ENCODE results near the gene CARMIL1.

Gene CARMIL1

GRCh38 chr6:25449774-25450173 lies 170.6 kb downstream of the CARMIL1 start (continued):
- TF ChIP-seq CREB5 (CRISPR knock-in tag; IDR thresholded peaks at IDR 0.05; ENCODE audit: low read depth) = no peak
- TF ChIP-seq SNAI2 (CRISPR knock-in tag; IDR thresholded peaks at IDR 0.05) = no peak
- TF ChIP-seq ZNF565 (CRISPR knock-in tag; conservative IDR thresholded peaks at IDR 0.05; ENCODE audit: low read depth) = no peak
- TF ChIP-seq PPARA (CRISPR knock-in tag; IDR thresholded peaks at IDR 0.05; ENCODE audit: borderline replicate concordance) = no peak
- TF ChIP-seq ARNTL (CRISPR knock-in tag; IDR thresholded peaks at IDR 0.05; ENCODE audit: borderline replicate concordance, low read depth) = no peak
- TF ChIP-seq POU6F1 (CRISPR knock-in tag; IDR thresholded peaks at IDR 0.05; ENCODE audit: borderline replicate concordance, low read depth) = no peak
- TF ChIP-seq ZNF70 (CRISPR knock-in tag; IDR thresholded peaks at IDR 0.05) = no peak
- TF ChIP-seq BACH2 (CRISPR knock-in tag; IDR thresholded peaks at IDR 0.05; ENCODE audit: borderline replicate concordance) = no peak

- no peak for TF ChIP-seq TOX (CRISPR knock-in tag; IDR thresholded peaks at IDR 0.05; ENCODE audit: borderline replicate concordance)
- no peak for TF ChIP-seq BACH2 (CRISPR knock-in tag; IDR thresholded peaks at IDR 0.05; ENCODE audit: borderline replicate concordance)
- TF ChIP-seq ISL1 (CRISPR knock-in tag; IDR thresholded peaks at IDR 0.05) = no peak
- no peak for TF ChIP-seq PPARA (CRISPR knock-in tag; IDR thresholded peaks at IDR 0.05; ENCODE audit: borderline replicate concordance)
- no peak for TF ChIP-seq ZFP30 (CRISPR knock-in tag; IDR thresholded peaks at IDR 0.05)
- no peak for TF ChIP-seq ZNF8 (CRISPR knock-in tag; IDR thresholded peaks at IDR 0.05)
- no peak for TF ChIP-seq POU6F1 (CRISPR knock-in tag; IDR thresholded peaks at IDR 0.05; ENCODE audit: borderline replicate concordance, low read depth)
- no peak for TF ChIP-seq SNAI2 (CRISPR knock-in tag; IDR thresholded peaks at IDR 0.05)
- TF ChIP-seq ZNF565 (CRISPR knock-in tag; conservative IDR thresholded peaks at IDR 0.05; ENCODE audit: low read depth) = no peak
- TF ChIP-seq CREB5 (CRISPR knock-in tag; IDR thresholded peaks at IDR 0.05; ENCODE audit: low read depth) = no peak
- no peak for ATAC-seq
Observed at GRCh38 chr6:25450469-25451198, 171.5 kb downstream of the CARMIL1 start.

DNA sequence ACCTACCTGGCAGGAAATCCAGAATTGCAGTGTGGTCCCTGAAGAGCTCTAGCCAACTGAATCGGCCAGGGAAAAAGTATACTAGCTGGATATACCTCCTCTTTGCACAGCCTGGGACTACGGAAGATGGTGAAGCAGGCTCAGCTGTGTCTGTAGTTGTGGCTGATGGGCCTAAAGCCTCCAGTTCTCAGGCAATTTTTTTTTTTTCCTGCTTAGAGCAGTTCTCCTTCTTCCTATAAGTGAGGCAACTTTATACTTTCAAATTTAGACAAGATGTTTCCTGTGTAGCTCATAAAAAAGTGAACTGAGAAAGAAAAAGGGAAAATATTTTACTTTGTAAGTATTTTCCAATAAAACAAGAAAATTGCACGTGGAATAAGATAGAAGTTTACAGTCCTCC lies 172.9 kb downstream of the CARMIL1 start:
- no peak for TF ChIP-seq TCF4 (CRISPR knock-in tag; IDR thresholded peaks at IDR 0.05; ENCODE audit: borderline replicate concordance)
- no peak for TF ChIP-seq SNAI2 (CRISPR knock-in tag; IDR thresholded peaks at IDR 0.05)
- no peak for ATAC-seq

DNA sequence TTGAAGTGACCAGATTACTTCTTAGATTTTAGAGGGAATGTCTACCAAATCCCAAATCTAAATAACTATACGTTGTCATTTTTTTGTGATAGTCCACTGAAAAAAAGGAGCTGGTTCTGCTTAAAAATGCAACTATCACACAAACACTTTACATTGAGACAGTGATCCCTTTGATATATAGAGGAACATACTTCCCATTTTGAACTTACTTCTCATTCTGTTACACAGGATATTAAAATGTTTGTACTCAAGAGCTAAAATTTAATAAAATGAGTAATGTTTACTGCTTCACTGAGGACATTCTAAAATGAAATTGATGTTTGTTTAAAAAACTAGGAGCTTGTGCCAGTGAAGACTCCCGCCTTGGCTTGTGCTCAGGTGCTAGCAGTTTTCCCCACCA lies 174.1 kb downstream of the CARMIL1 start:
- ATAC-seq = no peak
- TF ChIP-seq ISL1 (CRISPR knock-in tag; IDR thresholded peaks at IDR 0.05) = no peak
- TF ChIP-seq RARB (CRISPR knock-in tag; IDR thresholded peaks at IDR 0.05) = no peak
- no peak for TF ChIP-seq OSR1 (CRISPR knock-in tag; IDR thresholded peaks at IDR 0.05)
- TF ChIP-seq, protein P1, sequence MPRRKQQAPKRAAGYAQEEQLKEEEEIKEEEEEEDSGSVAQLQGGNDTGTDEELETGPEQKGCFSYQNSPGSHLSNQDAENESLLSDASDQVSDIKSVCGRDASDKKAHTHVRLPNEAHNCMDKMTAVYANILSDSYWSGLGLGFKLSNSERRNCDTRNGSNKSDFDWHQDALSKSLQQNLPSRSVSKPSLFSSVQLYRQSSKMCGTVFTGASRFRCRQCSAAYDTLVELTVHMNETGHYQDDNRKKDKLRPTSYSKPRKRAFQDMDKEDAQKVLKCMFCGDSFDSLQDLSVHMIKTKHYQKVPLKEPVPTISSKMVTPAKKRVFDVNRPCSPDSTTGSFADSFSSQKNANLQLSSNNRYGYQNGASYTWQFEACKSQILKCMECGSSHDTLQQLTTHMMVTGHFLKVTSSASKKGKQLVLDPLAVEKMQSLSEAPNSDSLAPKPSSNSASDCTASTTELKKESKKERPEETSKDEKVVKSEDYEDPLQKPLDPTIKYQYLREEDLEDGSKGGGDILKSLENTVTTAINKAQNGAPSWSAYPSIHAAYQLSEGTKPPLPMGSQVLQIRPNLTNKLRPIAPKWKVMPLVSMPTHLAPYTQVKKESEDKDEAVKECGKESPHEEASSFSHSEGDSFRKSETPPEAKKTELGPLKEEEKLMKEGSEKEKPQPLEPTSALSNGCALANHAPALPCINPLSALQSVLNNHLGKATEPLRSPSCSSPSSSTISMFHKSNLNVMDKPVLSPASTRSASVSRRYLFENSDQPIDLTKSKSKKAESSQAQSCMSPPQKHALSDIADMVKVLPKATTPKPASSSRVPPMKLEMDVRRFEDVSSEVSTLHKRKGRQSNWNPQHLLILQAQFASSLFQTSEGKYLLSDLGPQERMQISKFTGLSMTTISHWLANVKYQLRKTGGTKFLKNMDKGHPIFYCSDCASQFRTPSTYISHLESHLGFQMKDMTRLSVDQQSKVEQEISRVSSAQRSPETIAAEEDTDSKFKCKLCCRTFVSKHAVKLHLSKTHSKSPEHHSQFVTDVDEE (CRISPR knock-in tag; IDR thresholded peaks at IDR 0.05) = no peak
- TF ChIP-seq ZNF565 (CRISPR knock-in tag; conservative IDR thresholded peaks at IDR 0.05; ENCODE audit: low read depth) = no peak
- no peak for TF ChIP-seq ZNF8 (CRISPR knock-in tag; IDR thresholded peaks at IDR 0.05)
- no peak for TF ChIP-seq PPARA (CRISPR knock-in tag; IDR thresholded peaks at IDR 0.05; ENCODE audit: borderline replicate concordance)
- no peak for TF ChIP-seq ZNF70 (CRISPR knock-in tag; IDR thresholded peaks at IDR 0.05)
- TF ChIP-seq TOX (CRISPR knock-in tag; IDR thresholded peaks at IDR 0.05; ENCODE audit: borderline replicate concordance) = no peak
- no peak for TF ChIP-seq POU6F1 (CRISPR knock-in tag; IDR thresholded peaks at IDR 0.05; ENCODE audit: borderline replicate concordance, low read depth)
- TF ChIP-seq BACH2 (CRISPR knock-in tag; IDR thresholded peaks at IDR 0.05; ENCODE audit: borderline replicate concordance) = no peak
- no peak for TF ChIP-seq ZFP30 (CRISPR knock-in tag; IDR thresholded peaks at IDR 0.05)
- TF ChIP-seq GLIS3 (CRISPR knock-in tag; IDR thresholded peaks at IDR 0.05) = no peak
- TF ChIP-seq ARNTL (CRISPR knock-in tag; IDR thresholded peaks at IDR 0.05; ENCODE audit: borderline replicate concordance, low read depth) = no peak
- TF ChIP-seq CSDC2 (CRISPR knock-in tag; IDR thresholded peaks at IDR 0.05) = no peak
- TF ChIP-seq ZFP3 (CRISPR knock-in tag; IDR thresholded peaks at IDR 0.05) = no peak
- no peak for TF ChIP-seq SNAI2 (CRISPR knock-in tag; IDR thresholded peaks at IDR 0.05)
- no peak for TF ChIP-seq CSRNP3 (CRISPR knock-in tag; IDR thresholded peaks at IDR 0.05)
- TF ChIP-seq ESRRG (CRISPR knock-in tag; IDR thresholded peaks at IDR 0.05) = no peak
